H1 (cell line): ENCODE measurements around the gene TLE4. TPM values are rescaled to one million over a fixed set of nuclear protein-coding genes. Genes with fewer than 3 reads are reported as not detected.
"Not testable (repeated sequence)": the region's sequence is repeated elsewhere in the genome, so short reads cannot be mapped to it uniquely, and the experiment has no call there.

Source experiments
- CTCF ChIA-PET: fragments of 300-600 bp; sonication (Branson Sonifier 250); formaldehyde crosslinking; loops from one replicate; lab custom pipeline; 2021; ENCODE audit not compliant: partially characterized antibody; lab: Charles Lee
- POLR2A ChIA-PET: fragments of 300-600 bp; sonication (Branson Sonifier 250); formaldehyde crosslinking; loops from one replicate; lab custom pipeline; 2021; ENCODE audit warnings: inconsistent platforms; ENCODE audit not compliant: partially characterized antibody; lab: Charles Lee
- DNase-seq, 2 experiments: peaks; one replicate each; pipeline versions ENCODE4 v3.0.0 to v3.0.0-alpha.2; 2010 to 2022; ENCODE audit warnings: low spot score in 2 of 2, low read depth in 1 of 2, mixed read lengths in 1 of 2
- FAIRE-seq: peaks from 2 replicates; lab custom pipeline; 2011; peaks lifted over from hg19 to GRCh38; lab: Jason Lieb, UNC
- H2AFZ ChIP-seq: 2 replicates; pipeline ENCODE4 v1.8.1; 2012; ENCODE audit warnings: low read length, inconsistent platforms
- H2AK5ac ChIP-seq: 2 replicates; pipeline ENCODE4 v1.6.1; 2013; ENCODE audit warnings: low read depth, low read length
- H2BK120ac ChIP-seq: replicated peaks from 2 replicates; pipeline ENCODE3; 2013; ENCODE audit warnings: low read depth, low read length, inconsistent platforms
- H2BK12ac ChIP-seq: 2 replicates; pipeline ENCODE4 v1.6.1; 2013; ENCODE audit warnings: low read depth, low read length
- H2BK15ac ChIP-seq: 2 replicates; pipeline ENCODE4 v1.6.1; 2013; ENCODE audit warnings: low read length
- H2BK20ac ChIP-seq: 2 replicates; pipeline ENCODE4 v1.6.1; 2013; ENCODE audit warnings: low read length
- H2BK5ac ChIP-seq: 2 replicates; pipeline ENCODE4 v1.6.1; 2013; ENCODE audit warnings: low read depth, low read length
- H3K14ac ChIP-seq: 2 replicates; pipeline ENCODE4 v1.6.1; 2013; ENCODE audit warnings: inconsistent platforms; ENCODE audit not compliant: insufficient read length
- H3K18ac ChIP-seq: 2 replicates; pipeline ENCODE4 v1.6.1; 2013; ENCODE audit warnings: low read length; ENCODE audit errors: extremely low read depth
- H3K23ac ChIP-seq: 2 replicates; pipeline ENCODE4 v1.6.1; 2013; ENCODE audit warnings: inconsistent platforms; ENCODE audit not compliant: insufficient read length
- H3K23me2 ChIP-seq: 2 replicates; pipeline ENCODE4 v1.6.1; 2013; ENCODE audit warnings: low read depth, low read length
- H3K27ac ChIP-seq: 2 replicates; pipeline ENCODE4 v1.6.1; 2011; ENCODE audit warnings: low read depth, low read length, inconsistent platforms
- H3K27me3 ChIP-seq, 4 experiments: replicated peaks in 1 of 4; 1 replicate in 1 of 4; 2 replicates in 3 of 4; pipeline versions ENCODE4 v1.6.1 to v1.8.1; 2011 to 2013; ENCODE audit warnings: low read length in 3 of 4, mild to moderate bottlenecking in 3 of 4, inconsistent platforms in 2 of 4, mixed read lengths in 2 of 4, moderate library complexity in 1 of 4; ENCODE audit not compliant: control insufficient read depth in 3 of 4, insufficient read depth in 3 of 4; ENCODE audit errors: extremely low read depth in 1 of 4
- H3K36me3 ChIP-seq, 4 experiments: 2 replicates each; pipeline versions ENCODE4 v1.6.1 to v1.8.1; 2011 to 2013; ENCODE audit warnings: mild to moderate bottlenecking in 4 of 4, low read length in 3 of 4, moderate library complexity in 2 of 4, control low read depth in 1 of 4, inconsistent platforms in 1 of 4; ENCODE audit not compliant: insufficient read depth in 4 of 4, control insufficient read depth in 2 of 4
- H3K4ac ChIP-seq: replicated peaks from 2 replicates; pipeline ENCODE3; 2013; ENCODE audit warnings: low read length, low read depth, mixed read lengths, inconsistent platforms; ENCODE audit not compliant: insufficient read length
- H3K4me1 ChIP-seq, 4 experiments: replicated peaks in 1 of 4; 1 replicate in 1 of 4; 2 replicates in 3 of 4; pipeline versions ENCODE4 v1.6.1 to v1.8.1; 2011 to 2013; ENCODE audit warnings: low read length in 3 of 4, inconsistent platforms in 2 of 4, mixed read lengths in 1 of 4; ENCODE audit not compliant: insufficient read depth in 4 of 4, control insufficient read depth in 3 of 4
- H3K4me2 ChIP-seq, 2 experiments: 2 replicates each; pipeline versions ENCODE4 v1.6.1 to v1.8.1; 2011 to 2013; ENCODE audit warnings: low read depth in 2 of 2, low read length in 2 of 2, control low read depth in 1 of 2, inconsistent platforms in 1 of 2, mild to moderate bottlenecking in 1 of 2; ENCODE audit not compliant: insufficient read depth in 1 of 2
- H3K4me3 ChIP-seq, 4 experiments: fragments of 200-600, 300-600 bp in 1 of 4; sonication (generic), shearing (Covaris generic), sonication (Bioruptor Twin) in 1 of 4; 2 replicates each; pipeline versions ENCODE4 v1.5.1 to v1.8.1; 2011 to 2016; ENCODE audit warnings: low read length in 4 of 4, low read depth in 3 of 4, control low read depth in 2 of 4, inconsistent platforms in 2 of 4, mild to moderate bottlenecking in 2 of 4, mixed read lengths in 1 of 4, moderate library complexity in 1 of 4; ENCODE audit not compliant: insufficient read depth in 2 of 4; ENCODE audit errors: extremely low read depth in 1 of 4
- H3K56ac ChIP-seq: replicated peaks from 2 replicates; pipeline ENCODE3; 2013; ENCODE audit warnings: low read depth, mild to moderate bottlenecking, mixed read lengths, low read length, inconsistent platforms; ENCODE audit not compliant: insufficient read length
- H3K79me1 ChIP-seq: 2 replicates; pipeline ENCODE4 v1.6.1; 2013; ENCODE audit warnings: low read depth, low read length, control low read depth
- H3K79me2 ChIP-seq, 2 experiments: 2 replicates each; pipeline versions ENCODE4 v1.6.1 to v1.8.1; 2012 to 2013; ENCODE audit warnings: low read length in 2 of 2, mild to moderate bottlenecking in 2 of 2, inconsistent platforms in 1 of 2; ENCODE audit not compliant: insufficient read depth in 2 of 2, control insufficient read depth in 1 of 2
- H3K9ac ChIP-seq, 4 experiments: replicated peaks in 1 of 4; 1 replicate in 1 of 4; 2 replicates in 3 of 4; pipeline versions ENCODE4 v1.6.1 to v1.8.1; 2011 to 2013; ENCODE audit warnings: low read depth in 3 of 4, low read length in 3 of 4, control low read depth in 2 of 4, mild to moderate bottlenecking in 2 of 4, moderate library complexity in 2 of 4, inconsistent platforms in 1 of 4; ENCODE audit errors: extremely low read depth in 1 of 4
- H3K9me3 ChIP-seq, 2 experiments: 2 replicates each; pipeline versions ENCODE4 v1.6.1 to v1.8.1; 2012 to 2013; ENCODE audit warnings: mild to moderate bottlenecking in 2 of 2, moderate library complexity in 2 of 2, control low read depth in 1 of 2, inconsistent platforms in 1 of 2, low read depth in 1 of 2, low read length in 1 of 2, mixed read lengths in 1 of 2; ENCODE audit not compliant: insufficient read depth in 2 of 2
- H4K20me1 ChIP-seq, 2 experiments: replicated peaks in 1 of 2; 2 replicates each; pipeline versions ENCODE3 to v1.8.1; 2011 to 2013; ENCODE audit warnings: inconsistent platforms in 2 of 2, low read length in 2 of 2, mild to moderate bottlenecking in 1 of 2; ENCODE audit not compliant: insufficient read depth in 2 of 2, control insufficient read depth in 1 of 2
- H4K5ac ChIP-seq: 2 replicates; pipeline ENCODE4 v1.6.1; 2013; ENCODE audit warnings: low read length, low read depth, mixed read lengths, inconsistent platforms; ENCODE audit not compliant: insufficient read length
- H4K8ac ChIP-seq: 2 replicates; pipeline ENCODE4 v1.8.0; 2013; ENCODE audit warnings: mild to moderate bottlenecking, moderate library complexity, low read length, inconsistent platforms; ENCODE audit not compliant: insufficient read depth; ENCODE audit errors: extremely low read depth
- H4K91ac ChIP-seq: replicated peaks from 2 replicates; pipeline ENCODE3; 2013; ENCODE audit warnings: low read length, mixed read lengths, inconsistent platforms; ENCODE audit not compliant: insufficient read length
- WGBS, 2 experiments: shearing (Covaris generic) in 1 of 2; methylation state at CpG; one replicate each; pipeline versions ENCODE4 v1.1.6 to v1.1.7; 2013 to 2015; ENCODE audit warnings: low lambda C conversion rate in 2 of 2, mixed read lengths in 2 of 2, inconsistent platforms in 1 of 2, low coverage in 1 of 2, missing lambda C conversion rate in 1 of 2; ENCODE audit not compliant: insufficient replicate concordance in 2 of 2, insufficient coverage in 1 of 2, insufficient read length in 1 of 2; ENCODE audit errors: extremely low coverage in 1 of 2, missing lambda C conversion rate in 1 of 2; 5-methylcytosine and 5-hydroxymethylcytosine counted together
- polyA plus RNA-seq, 7 experiments: library from polyadenylated mRNA; depleted of rRNA in 3 of 7; stranded (reverse) in 5 of 7; unstranded in 2 of 7; fragments of >200 nt in 5 of 7; fragments of 200-250 nt in 2 of 7; gene quantifications; 1 replicate in 5 of 7; 2 replicates in 1 of 7; 4 replicates in 1 of 7; pipeline versions ENCODE4 v1.2.1 to v1.2.3, GENCODE V29; 2011 to 2013; ENCODE audit warnings: missing spikeins in 2 of 7, mixed read lengths in 2 of 7
- total RNA-seq: library from RNA; stranded (reverse); fragmentation: NEBNext Ultra II Directional; extraction: Animal tissue kit (Norgen Biotek cat#: 25700); gene quantifications from 2 replicates; pipeline ENCODE4 v1.2.1, GENCODE V29; 2021

The TLE4 gene
- total and polyA plus RNA-seq, 2 of the 8 experiments (the other 6 are each of a cell fraction or from before 2014, with no cell fraction given), result 32.4 to 36.9 TPM

- H2BK120ac ChIP-seq, H3K27ac ChIP-seq, H4K8ac ChIP-seq, H3K4me2 ChIP-seq, DNase-seq, H2BK5ac ChIP-seq, H3K9me3 ChIP-seq, H2BK20ac ChIP-seq, H3K79me1 ChIP-seq, H4K20me1 ChIP-seq, H4K5ac ChIP-seq, POLR2A ChIA-PET, H2AK5ac ChIP-seq, H3K4ac ChIP-seq, H3K23ac ChIP-seq, FAIRE-seq, H3K9ac ChIP-seq, H3K56ac ChIP-seq, CTCF ChIA-PET, H4K91ac ChIP-seq, H3K18ac ChIP-seq, H3K4me3 ChIP-seq, H3K14ac ChIP-seq, H2BK12ac ChIP-seq, H3K36me3 ChIP-seq, H2AFZ ChIP-seq, H2BK15ac ChIP-seq, H3K27me3 ChIP-seq, H3K23me2 ChIP-seq: not testable (repeated sequence)
- peaks cover 0 to 47% of the 10 kb centered on the region in 2 experiments; a peak in 2 of 4 replicates for H3K79me2 ChIP-seq
- peaks cover 0 to 12% (median 5%) of the 10 kb centered on the region in 4 experiments; a peak in 2 of 7 replicates for H3K4me1 ChIP-seq
- WGBS, 2 experiments, result 94% methylated on average over 1 of the region's 1 CpG; no CpG with 5 or more reads in 1 of the 2 experiments
These were observed 34.8 kb downstream of the TLE4 start for GRCh38 chr9:79606529-79606928.
